ENCODE results near the gene FHOD1. TPM values are rescaled to one million over a fixed set of nuclear protein-coding genes. Genes with fewer than 3 reads are reported as not detected.
A peak's percentile ranks its signal among the peaks of the same experiment; 100 is the strongest.

The FHOD1 gene
- total and polyA plus RNA-seq, 2 of the 4 experiments (the other 2 are of a cell fraction), result 13.8 to 64.0 TPM

GRCh38 chr16:67226804-67227566 is 20.3 kb downstream of the FHOD1 start, which contains the start of gene TMEM208:
TSS of gene TMEM208 (plus strand) at chr16:67227130. CDS start at chr16:67227219, 89 bp downstream.
- CTCF ChIA-PET, result interaction anchor here (0.6 kb wide), 1 partner anchor 126 kb away, joined by 3 read pairs; no protein-coding TSS in a partner anchor
- H2BK120ac ChIP-seq (ENCODE audit: low read depth, low read length), result peak within 1 kb of the TSS; percentile 40
- H4K5ac ChIP-seq (ENCODE audit: low read depth, low read length), result peak within 1 kb of the TSS; percentile 95
- H3K9me3 ChIP-seq (ENCODE audit: control insufficient read depth, insufficient read depth, low read length), result no peaks in the 10 kb centered on the region
- peaks cover 40% of the 10 kb centered on the region for H3K36me3 ChIP-seq (ENCODE audit: control insufficient read depth, insufficient read depth, low read length)
- peak within 1 kb of the TSS; percentile 78 for H3K18ac ChIP-seq (ENCODE audit: low read depth, low read length)
- peak within 1 kb of the TSS; percentile 98 for H3K14ac ChIP-seq (replicated peaks; ENCODE audit: low read depth, low read length)
- intact Hi-C loops (cut with micrococcal nuclease), result loop anchor here (1.0 kb wide), 1 partner anchor 19 kb away; no protein-coding TSS in a partner anchor
- no TSS peak for BruUV-seq (replicated peaks)
- peaks cover 12% of the 10 kb centered on the region for H3K4me1 ChIP-seq (ENCODE audit: control insufficient read depth, insufficient read depth, low read length)
- no peak within 1 kb of the TSS for H2BK20ac ChIP-seq (ENCODE audit: low read depth, low read length)
- H4K91ac ChIP-seq (ENCODE audit: insufficient read depth, low read depth, low read length), result peak within 1 kb of the TSS; percentile 93
- peak within 1 kb of the TSS; percentile 90 for H2BK5ac ChIP-seq (ENCODE audit: low read depth, low read length, poor library complexity, severe bottlenecking)
- in situ Hi-C loops (cut with MboI; ENCODE audit: low sequenced_read_pairs), result no loop called here
- dilution Hi-C loops (cut with HindIII; ENCODE audit: low sequenced_read_pairs, unreplicated experiment), result no loop called here
- H3K9me1 ChIP-seq (ENCODE audit: insufficient read depth, low read length), result peaks cover 12% of the 10 kb centered on the region
- H3K56ac ChIP-seq (ENCODE audit: extremely low read depth, insufficient read depth, low read length), result peak within 1 kb of the TSS; percentile 71
- peak; percentile 99 for ATAC-seq (ENCODE audit: low read depth)
- no peaks in the 10 kb centered on the region for H3K27me3 ChIP-seq (ENCODE audit: control insufficient read depth, insufficient read depth, low read length)
- peaks cover 7% of the 10 kb centered on the region; the same call in 1 of the 2 replicates for H4K20me1 ChIP-seq (ENCODE audit: insufficient read depth, low read length)
- POLR2A ChIA-PET (ENCODE audit: unreplicated experiment), result interaction anchor here (0.6 to 1.4 kb wide), 3 partner anchors 14 to 65 kb away, joined by 3 to 5 read pairs (median 5); no protein-coding TSS in a partner anchor
- peak within 1 kb of the TSS; percentile 97 for H2AFZ ChIP-seq (replicated peaks; ENCODE audit: low read length, poor library complexity)
- peak within 1 kb of the TSS; percentile 97 for H3K4ac ChIP-seq (ENCODE audit: low read depth, low read length)
- H4K8ac ChIP-seq (ENCODE audit: low read depth in 2 of 2, low read length in 2 of 2), result peak within 1 kb of the TSS; percentile 83 to 98
- 3% methylated on average over 19 of the region's 46 CpGs; no CpG with 5 or more reads in 1 of the 2 experiments for whole genome bisulfite sequencing, 2 experiments (ENCODE audit: extremely low coverage in 2 of 2, insufficient read length in 1 of 2)
- peak within 1 kb of the TSS; percentile 80 for H3K4me3 ChIP-seq (ENCODE audit: insufficient read depth, low read depth, low read length)
- peak within 1 kb of the TSS; percentile 9; the same call in 1 of the 3 replicates for H2BK15ac ChIP-seq (ENCODE audit: low read depth, low read length)
- peak within 1 kb of the TSS; percentile 90 for H3K23ac ChIP-seq (ENCODE audit: low read depth, low read length)
- H3K79me1 ChIP-seq (ENCODE audit: low read depth in 1 of 2, low read length in 2 of 2), result peaks cover 23 to 58% of the 10 kb centered on the region in 2 experiments
- DNase-seq, result peak; percentile 98
- H2AK5ac ChIP-seq (ENCODE audit: low read depth, low read length), result peak within 1 kb of the TSS; percentile 86
- H3K4me2 ChIP-seq (ENCODE audit: low read depth, low read length), result peak within 1 kb of the TSS; percentile 91
- H3K27ac ChIP-seq (ENCODE audit: insufficient read depth, low read length), result peak within 1 kb of the TSS; percentile 89
- H3K9ac ChIP-seq (ENCODE audit: low read depth, low read length), result peak within 1 kb of the TSS; percentile 93
- peak within 1 kb of the TSS; percentile 100 for H2AK9ac ChIP-seq (replicated peaks; ENCODE audit: low read depth, low read length, poor library complexity)
- TF ChIP-seq MAFK (IDR thresholded peaks at IDR 0.05; ENCODE audit: low read depth, low read length) (no peak), USF2 (IDR thresholded peaks at IDR 0.05; ENCODE audit: low read depth, low read length) (no peak), SMC3 (IDR thresholded peaks at IDR 0.05; ENCODE audit: low read depth, low read length) (no peak), FOS (IDR thresholded peaks at IDR 0.05; ENCODE audit: low read depth, low read length) (peak; percentile 43; the same call in 1 of the 2 replicates), NFE2L2 (IDR thresholded peaks at IDR 0.05; ENCODE audit: low read depth, low read length) (no peak), RAD21 (IDR thresholded peaks at IDR 0.05; ENCODE audit: low read length) (peak; percentile 8; the same call in 1 of the 2 replicates), RFX5 (IDR thresholded peaks at IDR 0.05; ENCODE audit: low read depth, low read length) (no peak), CHD1 (IDR thresholded peaks at IDR 0.05; ENCODE audit: low read depth, low read length) (no peak), POLR2A (IDR thresholded peaks at IDR 0.05; ENCODE audit: low read depth, low read length) (peak; percentile 82), RCOR1 (IDR thresholded peaks at IDR 0.05; ENCODE audit: insufficient replicate concordance, low read length) (no peak), ELK1 (IDR thresholded peaks at IDR 0.05; ENCODE audit: borderline replicate concordance, low read depth, low read length) (no peak), MXI1 (IDR thresholded peaks at IDR 0.05; ENCODE audit: borderline replicate concordance, low read depth, low read length) (peak; percentile 85), MAZ (IDR thresholded peaks at IDR 0.05; ENCODE audit: borderline replicate concordance, low read depth, low read length) (peak; percentile 96), BHLHE40 (IDR thresholded peaks at IDR 0.05; ENCODE audit: low read depth, low read length) (no peak)
